ENCODE results near the gene BANF1. TPM values are rescaled to one million over a fixed set of nuclear protein-coding genes. Genes with fewer than 3 reads are reported as not detected.

BANF1 gene
- total RNA-seq, 1 donor from 2014 or later, result 8.4 TPM

DNA sequence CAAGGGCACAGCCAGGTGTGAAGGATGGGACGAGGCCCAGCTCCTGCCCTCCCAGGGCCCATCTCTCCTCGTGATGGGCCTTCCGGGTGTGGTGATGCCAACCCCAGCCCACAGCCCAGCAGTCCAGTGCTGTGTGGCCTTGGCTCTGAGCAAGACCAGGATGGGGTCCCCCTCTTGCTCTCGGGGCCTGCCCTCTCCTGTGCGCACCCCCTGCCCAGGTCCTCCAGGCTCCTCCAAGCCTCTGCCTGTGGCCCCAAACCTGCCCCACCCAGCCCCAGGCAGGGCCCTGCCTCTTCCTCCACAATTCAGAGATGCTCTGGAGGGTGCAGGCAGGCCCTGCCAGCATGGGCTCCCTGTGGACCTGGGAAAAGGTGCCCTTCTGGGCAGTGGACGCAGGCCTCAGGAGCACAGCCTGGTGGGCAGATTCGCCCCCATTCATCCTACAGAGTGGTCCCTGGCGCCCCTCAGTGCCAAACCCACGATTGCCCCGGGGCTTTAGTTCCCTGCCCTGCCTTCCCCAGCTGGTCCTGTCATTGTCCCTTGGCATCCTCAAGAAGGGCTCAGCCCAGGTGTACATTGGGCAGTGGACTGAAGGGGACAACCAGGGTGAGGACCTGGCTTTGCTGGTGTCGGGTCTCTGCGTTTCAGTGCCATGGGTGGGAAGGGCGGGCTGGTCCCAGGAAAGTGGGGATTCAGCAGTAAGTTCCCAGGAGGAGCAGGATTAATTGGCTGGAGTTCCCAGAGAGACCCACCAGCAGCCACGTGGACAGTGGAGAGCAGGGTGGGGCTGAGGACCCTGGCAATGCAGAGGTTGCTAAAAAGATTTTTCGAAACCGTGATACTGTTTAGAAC, 20.1 kb upstream of the BANF1 start:
- no peak overlapping the region for H3K4me3 ChIP-seq (ENCODE audit: low read depth, low read length)
- no peaks in the 10 kb centered on the region for H3K27me3 ChIP-seq (ENCODE audit: control insufficient read depth, insufficient read depth, low read length)
- TF ChIP-seq, protein P1, sequence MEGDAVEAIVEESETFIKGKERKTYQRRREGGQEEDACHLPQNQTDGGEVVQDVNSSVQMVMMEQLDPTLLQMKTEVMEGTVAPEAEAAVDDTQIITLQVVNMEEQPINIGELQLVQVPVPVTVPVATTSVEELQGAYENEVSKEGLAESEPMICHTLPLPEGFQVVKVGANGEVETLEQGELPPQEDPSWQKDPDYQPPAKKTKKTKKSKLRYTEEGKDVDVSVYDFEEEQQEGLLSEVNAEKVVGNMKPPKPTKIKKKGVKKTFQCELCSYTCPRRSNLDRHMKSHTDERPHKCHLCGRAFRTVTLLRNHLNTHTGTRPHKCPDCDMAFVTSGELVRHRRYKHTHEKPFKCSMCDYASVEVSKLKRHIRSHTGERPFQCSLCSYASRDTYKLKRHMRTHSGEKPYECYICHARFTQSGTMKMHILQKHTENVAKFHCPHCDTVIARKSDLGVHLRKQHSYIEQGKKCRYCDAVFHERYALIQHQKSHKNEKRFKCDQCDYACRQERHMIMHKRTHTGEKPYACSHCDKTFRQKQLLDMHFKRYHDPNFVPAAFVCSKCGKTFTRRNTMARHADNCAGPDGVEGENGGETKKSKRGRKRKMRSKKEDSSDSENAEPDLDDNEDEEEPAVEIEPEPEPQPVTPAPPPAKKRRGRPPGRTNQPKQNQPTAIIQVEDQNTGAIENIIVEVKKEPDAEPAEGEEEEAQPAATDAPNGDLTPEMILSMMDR (IDR thresholded peaks at IDR 0.05; ENCODE audit: insufficient read depth, low read length, severe bottlenecking), result no peak
- FAIRE-seq (no peak), DNase-seq (ENCODE audit: low read depth) (no peak)
- H3K36me3 ChIP-seq (ENCODE audit: control insufficient read depth, insufficient read depth, low read length), result peaks cover 9% of the 10 kb centered on the region

DNA sequence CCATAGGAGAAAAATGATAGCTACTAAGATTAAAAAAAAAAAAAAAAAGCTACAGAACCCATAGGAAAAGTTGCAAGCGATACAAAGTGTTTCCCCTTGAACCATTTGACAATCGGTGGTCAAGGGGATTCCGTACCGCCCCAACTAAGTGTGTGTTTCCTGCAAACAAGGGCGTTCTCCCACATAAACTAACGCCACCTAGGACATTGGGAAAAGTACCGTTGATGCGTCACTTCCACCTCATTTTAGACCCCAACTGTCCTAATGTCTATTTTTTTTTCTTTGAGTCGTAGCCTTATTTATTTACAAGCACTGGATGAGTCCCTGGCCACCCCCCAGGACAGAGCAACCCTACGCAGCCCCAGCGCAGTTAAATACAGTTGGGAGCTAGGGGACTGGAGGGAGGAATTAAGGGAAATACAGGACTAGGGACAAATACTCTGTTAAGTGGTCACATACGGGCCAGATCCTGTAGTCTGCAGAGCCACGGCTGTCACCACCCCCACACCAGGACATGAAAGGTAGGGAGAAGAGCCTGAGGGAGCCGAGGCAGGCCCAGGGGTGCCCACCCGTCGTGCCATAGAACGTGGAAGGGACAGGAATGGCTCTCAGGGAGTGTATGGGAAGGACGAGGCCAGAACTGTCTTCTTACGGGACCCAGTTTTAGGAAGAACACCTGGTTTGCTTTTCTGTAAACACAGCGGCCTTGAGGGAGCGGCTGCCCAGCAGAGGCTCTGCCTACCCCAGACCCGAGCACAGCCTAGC, 19.3 kb upstream of the BANF1 start:
- Histone ChIP-seq H3K27me3 (ENCODE audit: control insufficient read depth, insufficient read depth, low read length) (no peaks in the 10 kb centered on the region), H3K36me3 (ENCODE audit: control insufficient read depth, insufficient read depth, low read length) (peaks cover 3% of the 10 kb centered on the region), H3K4me3 (ENCODE audit: low read depth, low read length) (no peak overlapping the region)
- DNase-seq (ENCODE audit: low read depth), result no peak
- TF ChIP-seq, protein P1 (IDR thresholded peaks at IDR 0.05; ENCODE audit: insufficient read depth, low read length, severe bottlenecking), result no peak
- no peak for FAIRE-seq

DNA sequence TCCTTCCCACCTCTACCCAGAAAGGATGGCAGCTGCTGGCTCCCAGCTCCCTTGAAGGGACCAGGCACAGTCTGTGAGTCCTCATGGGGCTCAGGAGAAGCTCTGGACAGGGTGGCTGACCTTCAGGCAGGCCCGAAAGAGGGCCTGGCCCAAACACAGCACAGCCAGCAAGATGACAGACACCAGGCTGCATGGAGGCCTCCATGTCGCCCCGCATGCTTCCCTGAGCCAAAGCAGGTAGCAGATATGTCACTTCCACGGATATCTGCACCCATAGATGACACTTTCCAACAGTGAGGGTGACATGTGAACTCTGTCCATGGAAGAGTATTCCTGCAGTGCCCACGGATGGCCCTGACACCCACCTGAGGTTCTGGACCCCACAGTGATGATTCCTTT, 18.7 kb upstream of the BANF1 start:
- DNase-seq (ENCODE audit: low read depth) (no peak), FAIRE-seq (peak; percentile 83)
- Histone ChIP-seq H3K36me3 (ENCODE audit: control insufficient read depth, insufficient read depth, low read length) (peaks cover 2% of the 10 kb centered on the region), H3K4me3 (ENCODE audit: low read depth, low read length) (no peak overlapping the region), H3K27me3 (ENCODE audit: control insufficient read depth, insufficient read depth, low read length) (no peaks in the 10 kb centered on the region)
- TF ChIP-seq, protein P1 (IDR thresholded peaks at IDR 0.05; ENCODE audit: insufficient read depth, low read length, severe bottlenecking), result no peak

DNA sequence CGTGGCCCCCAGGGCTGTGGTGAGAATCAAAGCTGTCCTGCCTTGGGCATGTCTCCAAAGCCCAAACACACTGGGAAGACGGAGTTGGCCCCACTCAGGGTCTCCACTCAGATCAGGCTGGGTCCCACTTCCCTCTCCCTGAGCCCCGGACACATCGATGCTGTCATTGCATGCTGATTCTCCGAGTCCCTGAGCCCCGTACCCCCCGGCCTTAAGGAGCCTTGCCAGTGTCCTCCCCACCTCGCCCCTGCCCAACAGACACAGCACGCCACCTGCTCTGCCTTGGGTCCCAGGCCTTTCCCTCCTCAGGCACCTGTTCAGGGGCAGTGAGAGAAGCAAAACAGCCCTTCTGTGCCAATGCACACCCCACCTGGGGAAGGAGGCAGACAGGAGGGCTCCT, 15.0 kb upstream of the BANF1 start:
- TF ChIP-seq, protein P1 (IDR thresholded peaks at IDR 0.05; ENCODE audit: insufficient read depth, low read length, severe bottlenecking), result no peak
- no peak for DNase-seq (ENCODE audit: low read depth)
- Histone ChIP-seq H3K4me3 (ENCODE audit: low read depth, low read length) (no peak overlapping the region), H3K27me3 (ENCODE audit: control insufficient read depth, insufficient read depth, low read length) (no peaks in the 10 kb centered on the region), H3K36me3 (ENCODE audit: control insufficient read depth, insufficient read depth, low read length) (peaks cover 3% of the 10 kb centered on the region)
- no peak for FAIRE-seq

DNA sequence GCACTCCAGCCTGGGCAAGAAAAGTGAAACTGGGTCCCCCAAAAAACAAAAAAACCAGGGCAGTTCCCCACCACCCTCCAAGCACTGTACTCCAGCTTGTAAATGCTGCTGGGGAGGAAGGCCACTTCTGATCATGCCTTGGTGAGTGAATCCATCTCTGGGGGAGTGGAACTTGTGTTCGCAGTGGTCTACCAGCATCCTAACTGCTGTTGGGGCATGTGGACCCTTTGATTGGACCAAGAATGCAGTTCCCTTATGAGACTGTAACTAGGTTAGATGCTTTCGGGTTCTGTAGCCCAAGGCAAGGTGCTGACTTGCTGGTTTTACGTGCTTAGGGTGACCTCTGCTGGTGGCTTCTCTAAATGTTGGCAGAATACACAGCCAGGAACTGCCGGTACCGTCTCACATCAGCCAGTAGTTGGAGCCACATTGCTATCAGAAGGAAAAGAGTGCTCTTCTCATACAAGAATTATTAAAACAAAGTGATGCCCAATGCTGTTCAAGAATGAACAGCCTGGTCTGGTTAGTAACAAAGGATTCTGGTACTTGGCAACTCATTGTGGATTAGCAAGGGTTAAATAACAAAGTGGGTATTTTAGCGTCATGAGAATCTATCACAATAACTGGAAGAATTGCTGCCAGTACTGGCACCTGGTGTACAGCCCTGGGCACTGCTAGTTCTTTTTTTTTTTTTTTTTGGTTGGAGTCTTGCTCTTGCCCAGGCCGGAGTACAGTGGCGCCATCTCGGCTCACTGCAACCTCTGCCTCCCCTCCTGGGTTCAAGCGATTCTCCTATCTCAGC, 13.3 kb upstream of the BANF1 start:
- FAIRE-seq (peak; percentile 99), DNase-seq (ENCODE audit: low read depth) (peak; percentile 90)
- Histone ChIP-seq H3K36me3 (ENCODE audit: control insufficient read depth, insufficient read depth, low read length) (peaks cover 1% of the 10 kb centered on the region), H3K27me3 (ENCODE audit: control insufficient read depth, insufficient read depth, low read length) (no peaks in the 10 kb centered on the region), H3K4me3 (ENCODE audit: low read depth, low read length) (no peak overlapping the region)
- TF ChIP-seq, protein P1 (IDR thresholded peaks at IDR 0.05; ENCODE audit: insufficient read depth, low read length, severe bottlenecking), result peak; percentile 86
